Prostate gland (tissue), 2 donors: ENCODE measurements around the gene RNF17. TPM values are rescaled to one million over a fixed set of nuclear protein-coding genes. Genes with fewer than 3 reads are reported as not detected.

Experiments
- DNase-seq: peaks from one replicate; pipeline ENCODE4 v3.0.0-alpha.2; 2019; ENCODE audit warnings: low spot score
- H3K27ac ChIP-seq, 2 donors: fragments of 200-600 bp; sonication (generic); 2 replicates each; pipeline ENCODE4 v1.5.1; 2017 to 2019
- H3K27me3 ChIP-seq: fragments of 200-600 bp; sonication (generic); replicated peaks from 2 replicates; pipeline ENCODE4 v1.5.1; 2019; ENCODE audit not compliant: insufficient read depth
- H3K36me3 ChIP-seq, 2 donors: fragments of 200-600 bp; sonication (generic); 1 replicate in 1 of 2; 2 replicates in 1 of 2; pipeline versions ENCODE4 v1.5.1 to v1.8.1; 2017 to 2019
- H3K4me1 ChIP-seq: fragments of 200-600 bp; sonication (generic); replicated peaks from 2 replicates; pipeline ENCODE4 v1.5.1; 2019
- H3K4me3 ChIP-seq, 2 donors: fragments of 200-600 bp; sonication (generic); 2 replicates each; pipeline ENCODE4 v1.5.1; 2017 to 2019
- H3K9me3 ChIP-seq: fragments of 200-600 bp; sonication (generic); 2 replicates; pipeline ENCODE4 v1.5.1; 2017
- POLR2A ChIP-seq: fragments of 450-650 bp; IDR thresholded peaks from one replicate; pipeline ENCODE4 v1.6.1; 2016; ENCODE audit warnings: antibody characterized with exemption, mild to moderate bottlenecking
- POLR2AphosphoS5 ChIP-seq: sonication (generic); formaldehyde crosslinking; IDR thresholded peaks from one replicate; pipeline ENCODE4 v1.6.1; 2017; ENCODE audit warnings: antibody characterized with exemption
- WGBS: methylation state at CpG from one replicate; pipeline ENCODE4 v1.1.5; 2018; 5-methylcytosine and 5-hydroxymethylcytosine counted together
- intact Hi-C: fragments of 100-400 bp; cut with DNase I; formaldehyde crosslinking; loops from one replicate; pipeline ENCODE4 v1.14.2; 2022
- total RNA-seq, 2 donors: library from RNA; depleted of rRNA; stranded (reverse); fragments of >200 nt; gene quantifications; one replicate each; pipeline ENCODE4 v1.1.0, GENCODE V29; 2016
- TF ChIP-seq, protein P1 (sequence below), 4 experiments: fragments of 200-600 bp in 2 of 4; fragments of 450-650 bp in 2 of 4; sonication (generic) in 2 of 4; IDR thresholded peaks; 1 replicate in 3 of 4; 2 replicates in 1 of 4; pipeline ENCODE4 v1.5.1; 2016 to 2019; ENCODE audit warnings: antibody characterized with exemption in 4 of 4, mild to moderate bottlenecking in 2 of 4, moderate library complexity in 2 of 4

The RNF17 gene
- total RNA-seq, 2 donors from 2014 or later: 16.4 TPM; not detected in 1

DNA sequence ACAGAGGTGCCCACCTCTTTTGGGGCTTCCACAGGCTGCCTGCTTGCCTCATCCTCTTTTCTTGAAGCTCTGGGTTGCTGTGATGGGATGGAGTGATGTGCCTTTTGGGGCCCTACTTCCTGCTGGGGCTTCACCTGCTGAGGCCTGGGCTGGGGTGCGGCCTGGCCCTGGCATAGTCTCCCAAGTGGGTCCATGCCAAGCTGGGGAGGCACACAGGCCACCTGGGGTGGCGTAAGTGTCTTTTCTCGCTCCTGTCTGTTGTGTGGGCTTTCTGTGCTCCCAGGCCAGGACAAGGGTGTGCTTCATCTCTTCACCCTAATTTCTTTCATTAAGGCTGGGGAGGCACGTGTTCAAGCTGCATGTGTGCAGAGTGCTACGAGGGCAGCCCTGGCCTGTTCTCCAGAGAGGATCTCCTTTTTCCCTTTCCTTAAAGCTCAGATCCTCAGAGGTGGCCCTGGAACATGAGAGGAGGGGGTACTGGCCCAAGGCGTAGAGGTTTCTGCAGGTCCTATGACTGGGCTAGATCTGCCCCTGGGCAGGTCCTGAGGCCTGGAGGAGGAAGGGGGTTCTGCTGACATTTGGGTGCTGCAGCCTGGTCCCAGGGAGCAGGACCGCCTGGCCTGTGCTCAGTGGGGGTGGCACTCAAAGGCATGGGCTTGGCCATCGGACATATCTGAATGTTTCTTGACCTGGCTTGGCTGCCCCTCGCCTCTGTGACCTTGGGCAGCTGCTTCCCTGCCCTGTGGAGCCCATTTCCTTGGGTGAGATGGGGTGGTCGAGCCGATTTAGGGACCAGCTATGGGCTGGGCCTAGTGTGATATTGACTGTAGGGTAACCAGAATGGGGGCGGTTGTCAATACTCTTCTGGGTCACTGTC, 23.7 kb upstream of the RNF17 start:
- H3K27me3 ChIP-seq: no peaks in the 10 kb centered on the region
- intact Hi-C loops: no loop called here
- TF ChIP-seq POLR2AphosphoS5 (no peak), POLR2A (no peak)
- TF ChIP-seq, protein P1, sequence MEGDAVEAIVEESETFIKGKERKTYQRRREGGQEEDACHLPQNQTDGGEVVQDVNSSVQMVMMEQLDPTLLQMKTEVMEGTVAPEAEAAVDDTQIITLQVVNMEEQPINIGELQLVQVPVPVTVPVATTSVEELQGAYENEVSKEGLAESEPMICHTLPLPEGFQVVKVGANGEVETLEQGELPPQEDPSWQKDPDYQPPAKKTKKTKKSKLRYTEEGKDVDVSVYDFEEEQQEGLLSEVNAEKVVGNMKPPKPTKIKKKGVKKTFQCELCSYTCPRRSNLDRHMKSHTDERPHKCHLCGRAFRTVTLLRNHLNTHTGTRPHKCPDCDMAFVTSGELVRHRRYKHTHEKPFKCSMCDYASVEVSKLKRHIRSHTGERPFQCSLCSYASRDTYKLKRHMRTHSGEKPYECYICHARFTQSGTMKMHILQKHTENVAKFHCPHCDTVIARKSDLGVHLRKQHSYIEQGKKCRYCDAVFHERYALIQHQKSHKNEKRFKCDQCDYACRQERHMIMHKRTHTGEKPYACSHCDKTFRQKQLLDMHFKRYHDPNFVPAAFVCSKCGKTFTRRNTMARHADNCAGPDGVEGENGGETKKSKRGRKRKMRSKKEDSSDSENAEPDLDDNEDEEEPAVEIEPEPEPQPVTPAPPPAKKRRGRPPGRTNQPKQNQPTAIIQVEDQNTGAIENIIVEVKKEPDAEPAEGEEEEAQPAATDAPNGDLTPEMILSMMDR (IDR thresholded peaks at IDR 0.05): no peak
- no peaks in the 10 kb centered on the region for H3K36me3 ChIP-seq
- no peaks in the 10 kb centered on the region for H3K4me1 ChIP-seq
- 97% methylated on average over 12 of the region's 12 CpGs for WGBS
- H3K9me3 ChIP-seq: no peaks in the 10 kb centered on the region
- DNase-seq: no peak
- no peak overlapping the region for H3K27ac ChIP-seq
- no peak overlapping the region for H3K4me3 ChIP-seq

DNA sequence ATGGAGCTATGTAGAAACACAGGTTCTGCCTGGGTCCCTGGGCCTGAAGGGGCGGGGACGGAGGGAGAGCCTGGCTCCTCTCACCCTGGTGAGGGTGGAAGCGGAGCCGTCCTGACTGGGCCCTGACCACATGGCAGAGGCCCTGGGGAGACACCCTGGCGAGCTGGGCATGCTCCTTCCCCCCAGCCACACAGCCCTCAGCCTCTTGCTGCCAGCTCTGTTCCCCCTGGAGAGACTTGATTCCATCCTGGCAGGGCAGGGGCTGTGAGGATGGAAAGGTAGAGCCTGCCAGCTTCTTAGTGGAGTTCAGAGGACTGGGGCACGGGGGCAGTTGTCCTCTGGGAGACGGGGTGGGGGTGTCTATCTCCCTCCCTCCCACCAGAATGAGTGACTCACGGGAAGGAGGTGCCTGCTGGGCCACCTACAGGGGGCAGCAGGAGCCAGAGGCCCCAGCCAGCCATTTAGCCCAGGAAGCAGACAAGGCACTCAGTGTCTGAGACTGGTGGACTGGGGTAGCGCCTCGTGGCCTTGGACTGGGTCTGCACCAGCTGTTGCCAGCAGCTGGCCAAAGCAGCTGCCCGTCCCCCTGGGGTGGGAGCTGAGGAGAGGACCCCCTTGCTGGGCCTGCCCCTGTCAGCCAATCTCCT, 22.8 kb upstream of the RNF17 start:
- TF ChIP-seq POLR2AphosphoS5 (no peak), POLR2A (no peak)
- TF ChIP-seq, protein P1 (IDR thresholded peaks at IDR 0.05): no peak
- H3K4me1 ChIP-seq: no peaks in the 10 kb centered on the region
- DNase-seq: no peak
- no peaks in the 10 kb centered on the region for H3K27me3 ChIP-seq
- H3K36me3 ChIP-seq: no peaks in the 10 kb centered on the region
- H3K27ac ChIP-seq: no peak overlapping the region
- intact Hi-C loops: no loop called here
- H3K4me3 ChIP-seq: no peak overlapping the region
- H3K9me3 ChIP-seq: no peaks in the 10 kb centered on the region
- 85% methylated on average over 11 of the region's 11 CpGs for WGBS

DNA sequence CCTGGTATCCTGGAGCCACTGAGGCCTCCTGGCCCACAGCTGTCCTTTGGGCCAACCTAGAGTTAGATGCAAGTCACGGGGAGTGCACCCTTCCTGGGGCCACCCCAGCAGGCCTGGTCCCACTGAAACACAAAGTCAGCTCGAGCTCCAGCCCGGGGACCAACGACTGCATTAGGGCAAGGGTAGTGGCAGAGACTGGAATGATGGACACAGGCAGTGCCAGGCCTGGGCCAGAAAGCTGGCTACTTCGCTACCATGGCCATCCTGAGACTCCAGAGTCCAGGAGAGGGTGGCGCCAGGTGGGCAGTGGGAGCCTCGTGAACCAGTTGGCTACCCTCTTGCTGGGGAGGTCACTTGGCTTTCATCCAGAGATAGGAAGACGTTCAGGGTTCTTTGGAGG, 22.2 kb upstream of the RNF17 start:
- peaks cover 4% of the 10 kb centered on the region for H3K27me3 ChIP-seq
- H3K27ac ChIP-seq: no peak overlapping the region
- DNase-seq: no peak
- no peak overlapping the region for H3K4me3 ChIP-seq
- TF ChIP-seq POLR2A: no peak
- H3K9me3 ChIP-seq: no peaks in the 10 kb centered on the region
- intact Hi-C loops: no loop called here
- H3K36me3 ChIP-seq: no peaks in the 10 kb centered on the region
- no peaks in the 10 kb centered on the region for H3K4me1 ChIP-seq
- 74% methylated on average over 8 of the region's 8 CpGs for WGBS

DNA sequence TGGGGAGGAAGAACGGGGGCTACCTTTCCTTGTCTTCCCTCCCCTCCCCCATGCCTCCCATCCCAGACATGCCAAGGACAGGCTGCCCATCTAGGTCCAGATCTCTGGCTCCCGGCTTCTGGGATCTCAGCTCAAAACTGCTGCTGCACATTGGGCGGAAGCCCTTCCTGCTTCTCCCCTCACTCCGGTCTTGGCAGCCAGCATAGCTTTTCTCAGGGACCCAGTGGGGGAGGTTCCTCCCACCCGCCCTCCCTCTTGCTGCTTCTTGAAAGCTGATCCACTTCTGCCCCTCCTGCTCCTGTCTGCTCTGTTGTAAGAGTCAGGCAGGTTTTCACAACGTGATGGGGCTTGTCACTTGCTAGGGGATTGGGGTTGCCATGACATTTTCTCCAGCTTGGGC, 21.7 kb upstream of the RNF17 start:
- WGBS: 12% methylated on average over 6 of the region's 6 CpGs

GRCh38 chr13:24742977-24743376, 21.0 kb upstream of the RNF17 start:
- 66% methylated on average over 3 of the region's 4 CpGs for WGBS
- H3K27ac ChIP-seq: no peak overlapping the region
- intact Hi-C loops: no loop called here
- TF ChIP-seq POLR2AphosphoS5: no peak
- TF ChIP-seq, protein P1 (IDR thresholded peaks at IDR 0.05): no peak
- no peak for TF ChIP-seq POLR2A
- no peak overlapping the region for H3K4me3 ChIP-seq
- peaks cover 12% of the 10 kb centered on the region for H3K27me3 ChIP-seq
- H3K9me3 ChIP-seq: no peaks in the 10 kb centered on the region
- DNase-seq: no peak
- no peaks in the 10 kb centered on the region for H3K36me3 ChIP-seq
- H3K4me1 ChIP-seq: no peaks in the 10 kb centered on the region

More for the DNA sequence above, 21.7 kb upstream of the RNF17 start:
- H3K27me3 ChIP-seq: peaks cover 9% of the 10 kb centered on the region
- TF ChIP-seq, protein P1 (IDR thresholded peaks at IDR 0.05): no peak
- no peak for TF ChIP-seq POLR2AphosphoS5
- TF ChIP-seq POLR2A: no peak
- H3K9me3 ChIP-seq: no peaks in the 10 kb centered on the region
- no peak overlapping the region for H3K27ac ChIP-seq
- DNase-seq: no peak
- no peak overlapping the region for H3K4me3 ChIP-seq
- intact Hi-C loops: no loop called here
- no peaks in the 10 kb centered on the region for H3K36me3 ChIP-seq
- no peaks in the 10 kb centered on the region for H3K4me1 ChIP-seq
